GM21528 (cell line): ENCODE data around the gene LRRC71.

Source experiments
- ATAC-seq: cut with Tn5 transposase; IDR thresholded peaks from one replicate; pipeline ENCODE4 v1.9.1; 2021; ENCODE audit warnings: mild to moderate bottlenecking, moderate library complexity; ENCODE audit not compliant: unreplicated experiment, low FRiP score

LRRC71 gene

GRCh38 chr1:156944848-156945247, 24.4 kb downstream of the LRRC71 start:
- no peak for ATAC-seq

GRCh38 chr1:156945881-156946661, 25.6 kb downstream of the LRRC71 start:
- no peak for ATAC-seq

GRCh38 chr1:156947127-156947526, 26.7 kb downstream of the LRRC71 start:
- ATAC-seq: no peak

DNA sequence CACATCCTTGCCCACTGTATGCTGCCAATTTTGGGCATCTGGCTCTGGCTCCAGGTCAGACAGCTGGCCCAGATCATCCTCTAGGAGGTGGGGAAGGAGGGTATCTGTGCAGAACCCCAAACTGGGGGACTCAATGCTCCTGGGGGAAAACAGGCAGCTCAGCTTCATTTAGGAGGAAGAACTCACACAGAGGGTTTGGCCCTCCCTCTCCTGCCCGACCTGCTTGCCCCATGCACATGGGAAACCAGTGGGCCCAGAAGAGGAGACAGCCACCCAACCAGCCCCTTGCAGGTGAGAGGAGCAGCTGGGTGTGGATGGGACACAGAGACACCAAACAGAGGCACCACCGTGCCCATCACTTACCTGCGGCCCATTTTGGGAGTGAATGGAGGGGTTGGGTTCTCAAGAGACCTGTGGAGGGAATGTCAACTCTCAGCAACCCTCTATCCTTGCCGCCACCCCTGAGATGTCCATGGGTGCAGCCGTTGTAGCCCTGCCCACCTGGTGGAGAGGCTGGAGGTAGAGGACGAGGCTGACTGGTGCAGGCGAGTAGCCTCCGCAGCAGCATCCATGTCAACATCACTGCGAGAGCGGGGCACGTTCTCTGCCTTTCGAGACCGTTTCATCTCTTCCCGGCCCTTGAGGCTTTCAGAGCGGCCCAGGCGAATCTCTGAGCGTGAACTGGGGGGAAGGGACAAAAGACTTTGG, 27.5 kb downstream of the LRRC71 start:
- no peak for ATAC-seq

- ATAC-seq: no peak
Measured at GRCh38 chr1:156948708-156949107, 28.3 kb downstream of the LRRC71 start.

DNA sequence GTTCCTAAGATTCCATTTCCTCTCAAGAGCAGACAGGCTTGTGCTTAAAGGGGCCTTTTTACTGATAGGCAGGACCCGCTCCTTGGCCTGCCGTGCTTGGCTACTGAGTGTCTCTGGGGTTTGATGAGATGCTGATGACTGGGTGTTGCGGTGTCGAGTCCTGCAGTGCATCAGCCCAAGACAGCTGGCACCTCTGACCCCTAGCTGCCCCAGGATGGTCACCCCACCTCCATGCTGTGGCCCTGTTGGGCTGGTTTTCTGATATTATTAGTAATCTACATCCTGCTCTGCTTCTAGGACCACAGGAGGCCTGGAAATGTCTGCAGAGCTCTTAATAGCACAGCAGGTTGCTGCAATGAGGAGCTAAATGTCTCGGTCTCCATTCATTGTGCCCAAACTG, 28.7 kb downstream of the LRRC71 start:
- no peak for ATAC-seq

DNA sequence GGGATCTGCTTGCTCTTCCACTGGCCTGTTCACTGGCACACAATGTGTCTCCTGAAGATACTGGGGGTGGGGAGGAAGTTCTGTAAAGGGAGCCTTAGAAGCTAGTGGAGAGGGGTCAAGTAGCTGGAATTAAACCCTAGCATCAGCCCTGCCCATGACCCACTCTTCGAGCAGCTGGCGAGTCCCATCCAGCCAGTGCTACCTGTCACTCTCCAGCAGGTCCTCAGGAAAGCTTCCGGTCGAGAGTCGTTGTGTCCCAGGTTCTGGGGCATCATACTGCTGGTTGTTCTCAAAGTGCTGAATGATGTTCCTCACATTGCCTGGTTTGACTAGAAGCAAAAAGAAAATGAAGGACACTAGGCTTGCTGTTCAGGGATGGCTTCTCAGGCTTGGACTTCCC, 30.9 kb downstream of the LRRC71 start:
- ATAC-seq: no peak

- no peak for ATAC-seq
Measured at GRCh38 chr1:156953571-156953970, 33.1 kb downstream of the LRRC71 start.

GRCh38 chr1:156956333-156956732, 35.9 kb downstream of the LRRC71 start:
- ATAC-seq: no peak

GRCh38 chr1:156957634-156958033, 37.2 kb downstream of the LRRC71 start:
- ATAC-seq: no peak

DNA sequence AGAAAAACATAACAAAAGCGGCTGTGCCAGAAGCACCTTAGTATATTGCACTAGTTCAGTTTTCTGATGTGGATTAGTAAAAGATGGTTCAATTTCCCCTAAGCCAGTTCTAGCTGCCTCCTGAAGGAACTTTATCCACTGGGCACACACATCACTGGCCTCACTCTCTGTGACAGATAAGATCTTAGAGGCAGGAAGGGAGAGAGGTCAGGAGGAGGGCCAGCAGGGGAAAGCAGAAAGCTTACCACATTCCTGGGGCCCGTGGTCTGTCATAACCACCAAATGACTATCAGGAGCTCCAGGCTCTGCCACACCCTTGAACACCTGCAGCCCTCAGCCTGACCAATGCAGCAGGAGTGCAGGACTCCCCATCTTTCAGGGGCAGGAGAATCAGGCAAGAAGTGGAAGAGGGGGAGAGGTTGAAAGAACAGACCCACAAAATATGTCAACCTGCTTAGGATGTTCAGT, 37.8 kb downstream of the LRRC71 start:
- ATAC-seq: no peak

- no peak for ATAC-seq
Measured at GRCh38 chr1:156959414-156959813, 39.0 kb downstream of the LRRC71 start.

GRCh38 chr1:156959925-156960324, 39.5 kb downstream of the LRRC71 start:
- no peak for ATAC-seq

DNA sequence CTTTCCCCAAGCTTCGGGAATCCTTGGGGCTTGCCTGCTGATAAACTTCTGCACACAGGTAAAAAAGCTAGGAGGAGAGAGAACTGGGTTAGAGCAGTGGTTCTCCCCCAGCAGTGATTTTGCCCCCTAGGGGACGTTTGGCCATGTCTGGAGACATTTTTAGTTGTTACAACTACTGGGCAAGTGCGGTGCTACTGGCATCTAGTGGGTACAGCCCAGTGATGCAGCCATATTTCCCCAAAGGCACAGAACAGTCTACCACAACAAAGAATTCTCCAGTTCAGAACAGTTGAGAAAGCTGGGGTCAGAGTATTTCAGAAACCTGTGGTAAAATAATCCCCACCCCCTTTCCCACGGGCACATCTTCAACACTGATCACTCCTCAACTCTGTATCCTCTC, 41.3 kb downstream of the LRRC71 start:
- no peak for ATAC-seq

DNA sequence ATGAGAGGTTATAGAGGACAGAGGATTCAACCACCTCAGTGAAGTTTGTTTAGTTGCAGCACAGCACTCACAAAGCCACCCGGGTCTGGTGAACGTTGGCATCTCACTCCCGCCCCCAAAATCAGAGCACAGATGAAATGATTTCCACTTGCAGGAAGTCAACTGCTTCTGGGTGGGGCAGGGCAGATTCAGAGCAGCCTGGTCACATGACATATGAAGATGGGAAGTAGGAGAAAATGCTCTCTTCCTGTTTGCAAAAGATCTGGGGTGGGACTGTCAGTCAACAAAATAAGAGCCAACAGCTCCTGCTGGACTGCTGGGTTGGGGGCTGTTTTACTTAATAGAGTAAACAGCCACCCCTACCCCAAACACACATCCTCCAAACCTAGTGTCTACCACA, 43.2 kb downstream of the LRRC71 start:
- no peak for ATAC-seq

DNA sequence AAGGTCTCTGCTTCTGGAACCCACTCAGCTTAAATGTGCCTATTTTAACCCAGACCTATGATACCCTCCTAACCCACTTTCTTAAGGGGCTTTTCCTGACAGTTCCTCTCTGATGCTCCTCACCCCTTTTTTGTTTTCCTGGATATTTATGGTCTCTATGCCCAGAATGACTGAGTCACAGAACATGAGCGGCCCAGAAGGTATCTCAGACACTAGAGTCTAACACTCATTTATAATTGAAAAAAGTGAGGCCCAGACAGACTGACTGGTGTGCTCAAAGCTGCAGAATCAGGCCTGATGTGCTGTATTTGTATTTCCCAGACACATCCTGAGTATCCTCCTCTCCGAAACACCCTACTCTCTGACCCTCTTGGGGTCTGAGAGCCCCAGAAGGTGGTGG, 44.0 kb downstream of the LRRC71 start:
- no peak for ATAC-seq

DNA sequence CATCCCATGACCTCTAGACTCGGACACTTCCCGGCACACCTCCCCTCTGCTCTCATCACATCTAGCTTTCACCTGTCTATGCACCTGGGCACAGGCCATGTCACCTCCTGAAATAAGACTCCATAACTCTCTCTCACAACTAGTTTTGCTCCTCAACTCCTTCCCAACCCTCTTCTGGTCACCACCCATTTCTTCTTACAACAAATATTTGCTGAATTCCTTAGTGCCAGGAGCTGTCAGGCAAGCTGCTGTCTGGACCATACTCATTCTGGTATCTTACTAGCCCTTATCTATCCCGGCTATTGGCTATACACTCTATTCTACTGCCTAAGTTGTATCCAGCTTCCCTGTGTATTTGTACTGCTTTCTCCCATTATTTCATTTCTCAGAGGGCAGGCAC, 49.1 kb downstream of the LRRC71 start:
- ATAC-seq: no peak

DNA sequence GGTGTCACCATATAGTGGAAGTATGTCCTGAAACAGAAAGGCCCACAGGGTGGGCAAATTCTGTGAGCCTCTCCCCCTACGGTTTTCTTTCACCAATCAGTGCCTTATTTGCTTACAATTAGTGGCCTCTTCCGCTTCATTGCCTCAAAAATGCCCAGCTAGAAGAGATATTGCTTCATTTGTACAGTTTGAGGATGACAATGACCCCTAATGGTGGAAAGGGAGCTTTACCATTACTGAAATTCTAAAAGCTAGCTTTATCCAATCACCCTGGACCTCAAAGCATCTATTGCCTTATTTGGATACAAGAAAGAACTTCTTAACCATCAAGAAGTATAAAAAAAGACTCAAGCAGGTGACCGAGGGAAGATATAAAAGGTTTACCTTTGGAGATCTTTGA, 49.6 kb downstream of the LRRC71 start:
- ATAC-seq: no peak

- no peak for ATAC-seq
Measured at GRCh38 chr1:156973417-156973816, 53.0 kb downstream of the LRRC71 start.

DNA sequence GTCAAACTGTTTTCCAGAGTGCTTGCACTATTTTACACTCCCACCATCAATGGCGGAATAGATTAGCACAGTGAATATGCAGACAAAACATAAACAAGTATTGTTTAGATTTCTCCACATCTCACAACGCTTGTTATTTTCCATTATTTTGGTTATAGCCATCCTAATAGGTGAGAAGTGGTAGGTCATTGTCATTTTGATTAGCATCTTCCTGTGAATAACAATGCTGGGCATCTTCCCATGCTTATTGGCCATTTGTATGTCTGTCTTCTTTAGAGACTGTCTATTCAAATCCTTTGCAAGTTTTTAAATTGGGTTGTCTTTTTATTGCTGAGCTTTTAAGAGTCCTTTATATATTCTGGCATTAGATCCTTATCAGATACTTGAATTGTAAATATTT, 54.7 kb downstream of the LRRC71 start:
- no peak for ATAC-seq

DNA sequence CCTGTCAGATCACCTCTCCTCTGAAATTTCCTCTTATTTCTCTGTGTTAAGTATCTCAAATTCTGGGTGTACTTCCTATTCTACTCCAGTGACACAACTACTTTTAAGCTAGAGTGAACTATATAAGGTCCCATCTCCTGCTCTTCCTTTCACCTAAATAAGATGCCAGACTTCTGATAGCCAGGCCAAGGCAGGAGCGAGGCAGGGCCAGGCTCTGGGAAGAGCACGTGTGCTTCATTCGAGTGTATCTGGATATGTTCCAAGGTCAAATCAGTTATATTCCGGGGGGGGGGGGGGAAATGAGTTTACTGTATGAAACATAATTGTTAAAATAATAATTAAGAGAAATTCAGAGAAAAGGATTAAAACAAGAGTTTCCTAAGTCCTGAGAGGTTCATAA, 60.1 kb downstream of the LRRC71 start:
- no peak for ATAC-seq
